Measurements from ENCODE around the gene GRAMD1A.

Gene GRAMD1A

GRCh38 chr19:35070471-35070870 is 70.3 kb downstream of the GRAMD1A start:
- Histone ChIP-seq H3K36me3 (ENCODE audit: control insufficient read depth, insufficient read depth, low read length) (no peaks in the 10 kb centered on the region), H3K27me3 (ENCODE audit: control insufficient read depth, insufficient read depth, low read length) (no peaks in the 10 kb centered on the region), H3K4me1 (ENCODE audit: control insufficient read depth, insufficient read depth, low read length) (peaks cover 19% of the 10 kb centered on the region), H3K27ac (ENCODE audit: low read depth, low read length) (no peak overlapping the region), H3K9ac (ENCODE audit: low read length) (no peak overlapping the region), H3K9me3 (ENCODE audit: control insufficient read depth, insufficient read depth, low read depth, low read length) (peaks cover 4% of the 10 kb centered on the region; the same call in 1 of the 2 replicates), H3K4me3 (ENCODE audit: low read depth, low read length) (no peak overlapping the region)

DNA sequence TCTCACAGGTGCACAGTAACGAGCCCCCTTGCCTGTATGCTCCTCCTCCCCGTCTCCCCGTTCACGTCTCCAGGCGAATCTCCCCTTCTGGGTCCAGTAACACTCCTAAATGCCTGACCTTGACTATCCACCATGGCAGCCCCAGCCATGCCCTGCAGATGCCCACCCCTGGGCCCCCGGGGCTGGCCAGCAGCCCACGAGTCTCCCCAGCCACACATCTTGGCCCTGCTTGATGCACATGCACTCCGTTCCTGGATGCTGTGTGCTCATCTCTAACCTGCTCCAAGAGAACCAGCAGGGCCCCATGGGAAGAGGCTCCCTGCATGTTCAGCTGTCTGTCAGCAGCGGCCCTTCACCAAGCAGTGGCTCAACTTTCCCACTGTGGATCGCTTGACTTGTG is 73.4 kb downstream of the GRAMD1A start:
- no peaks in the 10 kb centered on the region for H3K36me3 ChIP-seq (ENCODE audit: control insufficient read depth, insufficient read depth, low read length)
- no peaks in the 10 kb centered on the region for H3K27me3 ChIP-seq (ENCODE audit: control insufficient read depth, insufficient read depth, low read length)
- peaks cover 14% of the 10 kb centered on the region for H3K4me1 ChIP-seq (ENCODE audit: control insufficient read depth, insufficient read depth, low read length)
- no peak overlapping the region for H3K9ac ChIP-seq (ENCODE audit: low read length)
- H3K4me3 ChIP-seq (ENCODE audit: low read depth, low read length): no peak overlapping the region
- H3K9me3 ChIP-seq (ENCODE audit: control insufficient read depth, insufficient read depth, low read depth, low read length): peaks cover 4% of the 10 kb centered on the region; the same call in 1 of the 2 replicates
- H3K27ac ChIP-seq (ENCODE audit: low read depth, low read length): no peak overlapping the region

DNA sequence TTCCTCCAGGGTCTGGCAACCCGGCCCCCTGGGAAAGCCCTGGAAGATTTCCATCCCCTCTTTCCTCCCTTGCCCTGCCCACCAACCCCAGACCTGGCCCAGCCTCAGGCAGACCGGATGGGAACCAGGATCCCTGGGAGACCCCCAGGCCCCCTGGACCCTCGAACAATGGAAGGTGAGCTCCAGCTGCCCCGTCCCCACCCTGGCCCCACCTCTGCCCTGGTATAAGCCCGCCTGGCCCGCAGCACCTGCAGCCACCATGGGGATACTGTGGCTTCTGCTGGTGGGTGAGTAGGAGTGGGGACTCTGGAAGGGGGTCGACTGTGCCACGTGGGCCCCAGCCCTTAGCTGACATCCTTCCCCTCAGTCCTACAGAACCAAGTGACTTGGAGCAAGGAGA is 73.8 kb downstream of the GRAMD1A start:
- Histone ChIP-seq H3K36me3 (ENCODE audit: control insufficient read depth, insufficient read depth, low read length) (no peaks in the 10 kb centered on the region), H3K27ac (ENCODE audit: low read depth, low read length) (no peak overlapping the region), H3K4me3 (ENCODE audit: low read depth, low read length) (no peak overlapping the region), H3K27me3 (ENCODE audit: control insufficient read depth, insufficient read depth, low read length) (no peaks in the 10 kb centered on the region), H3K9me3 (ENCODE audit: control insufficient read depth, insufficient read depth, low read depth, low read length) (peaks cover 4% of the 10 kb centered on the region; the same call in 1 of the 2 replicates), H3K4me1 (ENCODE audit: control insufficient read depth, insufficient read depth, low read length) (peaks cover 10% of the 10 kb centered on the region), H3K9ac (ENCODE audit: low read length) (no peak overlapping the region)

- H3K36me3 ChIP-seq (ENCODE audit: control insufficient read depth, insufficient read depth, low read length): no peaks in the 10 kb centered on the region
- H3K9ac ChIP-seq (ENCODE audit: low read length): no peak overlapping the region
- H3K27me3 ChIP-seq (ENCODE audit: control insufficient read depth, insufficient read depth, low read length): no peaks in the 10 kb centered on the region
- H3K9me3 ChIP-seq (ENCODE audit: control insufficient read depth, insufficient read depth, low read depth, low read length): peaks cover 4% of the 10 kb centered on the region; the same call in 1 of the 2 replicates
- H3K27ac ChIP-seq (ENCODE audit: low read depth, low read length): no peak overlapping the region
- peaks cover 4% of the 10 kb centered on the region for H3K4me1 ChIP-seq (ENCODE audit: control insufficient read depth, insufficient read depth, low read length)
- no peak overlapping the region for H3K4me3 ChIP-seq (ENCODE audit: low read depth, low read length)
Observed at GRCh38 chr19:35074426-35075201, 74.5 kb downstream of the GRAMD1A start.

DNA sequence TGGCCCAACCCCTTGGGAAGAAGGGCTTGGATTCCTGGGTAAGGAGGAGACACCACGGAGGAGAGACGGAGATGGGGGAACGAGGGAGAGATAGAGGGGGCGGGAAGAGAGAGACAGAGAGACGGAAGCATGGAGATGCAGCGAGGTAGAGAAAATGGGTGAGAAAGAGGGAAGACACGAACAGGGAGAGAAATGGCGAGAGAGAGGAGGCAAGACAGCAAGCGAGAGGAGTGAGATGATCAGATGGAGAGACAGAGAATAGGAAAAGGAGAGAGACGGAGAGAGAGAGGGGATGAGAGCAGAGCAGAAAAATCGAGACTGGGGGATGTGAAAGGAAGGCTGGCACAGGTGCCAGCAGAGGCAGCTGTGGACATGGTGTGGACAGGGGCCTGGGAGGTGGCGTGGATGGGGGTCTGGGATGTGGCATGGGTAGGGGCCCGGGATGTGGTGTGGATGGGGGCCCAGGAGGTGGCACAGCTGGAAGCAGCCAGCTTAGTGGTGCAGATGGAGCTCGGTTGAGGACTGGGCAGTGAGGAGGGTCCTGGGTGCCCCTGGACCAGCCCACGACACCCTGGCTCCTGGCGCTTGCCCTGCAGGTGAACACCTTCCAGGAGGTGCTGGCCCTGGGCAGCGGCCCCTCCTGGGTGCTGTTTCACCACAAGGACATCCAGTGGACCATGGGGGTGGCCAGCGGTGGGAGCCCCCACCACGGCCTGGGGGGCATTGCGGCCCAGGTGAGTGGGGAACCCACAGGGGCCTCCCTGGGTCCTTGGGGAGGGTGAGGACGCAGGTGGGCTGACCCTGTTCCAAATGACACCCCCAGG is 75.3 kb downstream of the GRAMD1A start:
- Histone ChIP-seq H3K36me3 (ENCODE audit: control insufficient read depth, insufficient read depth, low read length) (no peaks in the 10 kb centered on the region), H3K27ac (ENCODE audit: low read depth, low read length) (no peak overlapping the region), H3K27me3 (ENCODE audit: control insufficient read depth, insufficient read depth, low read length) (no peaks in the 10 kb centered on the region), H3K4me3 (ENCODE audit: low read depth, low read length) (no peak overlapping the region), H3K9ac (ENCODE audit: low read length) (no peak overlapping the region), H3K4me1 (ENCODE audit: control insufficient read depth, insufficient read depth, low read length) (no peaks in the 10 kb centered on the region), H3K9me3 (ENCODE audit: control insufficient read depth, insufficient read depth, low read depth, low read length) (peaks cover 3% of the 10 kb centered on the region; the same call in 1 of the 2 replicates)

GRCh38 chr19:35076026-35076370 is 75.9 kb downstream of the GRAMD1A start:
- H3K4me1 ChIP-seq (ENCODE audit: control insufficient read depth, insufficient read depth, low read length): no peaks in the 10 kb centered on the region
- H3K27me3 ChIP-seq (ENCODE audit: control insufficient read depth, insufficient read depth, low read length): no peaks in the 10 kb centered on the region
- no peak overlapping the region for H3K4me3 ChIP-seq (ENCODE audit: low read depth, low read length)
- H3K36me3 ChIP-seq (ENCODE audit: control insufficient read depth, insufficient read depth, low read length): no peaks in the 10 kb centered on the region
- H3K27ac ChIP-seq (ENCODE audit: low read depth, low read length): no peak overlapping the region
- no peaks in the 10 kb centered on the region for H3K9me3 ChIP-seq (ENCODE audit: control insufficient read depth, insufficient read depth, low read depth, low read length)
- H3K9ac ChIP-seq (ENCODE audit: low read length): no peak overlapping the region

All from HUES6 (cell line).